Activated effector memory CD4-positive, alpha-beta T cell treated with Interleukin-2 at 50 U/mL for 16 hours (primary cell): ENCODE results near the gene TMTC3.
"Not testable (repeated sequence)": the region's sequence is repeated elsewhere in the genome, so short reads cannot be mapped to it uniquely, and the experiment has no call there.

ENCODE experiments used
- DNase-seq: peaks from one replicate; pipeline ENCODE4 v3.0.0-alpha.2; 2020

TMTC3 gene

GRCh38 chr12:88167384-88167783 lies 25.3 kb downstream of the TMTC3 start:
- no peak for DNase-seq

GRCh38 chr12:88172844-88173407 lies 30.8 kb downstream of the TMTC3 start:
- DNase-seq: no peak

GRCh38 chr12:88175544-88175943 lies 33.4 kb downstream of the TMTC3 start:
- no peak for DNase-seq

- no peak for DNase-seq
These were observed 37.4 kb downstream of the TMTC3 start for GRCh38 chr12:88179436-88180014.

- no peak for DNase-seq
These were observed 39.8 kb downstream of the TMTC3 start for GRCh38 chr12:88181881-88182280.

- DNase-seq: no peak
These were observed 40.3 kb downstream of the TMTC3 start for GRCh38 chr12:88182416-88182815.

GRCh38 chr12:88184196-88184595 lies 42.1 kb downstream of the TMTC3 start:
- no peak for DNase-seq

GRCh38 chr12:88185279-88185678 lies 43.2 kb downstream of the TMTC3 start:
- no peak for DNase-seq

- no peak for DNase-seq
These were observed 43.9 kb downstream of the TMTC3 start for GRCh38 chr12:88185988-88186387.

GRCh38 chr12:88187571-88187970 lies 45.5 kb downstream of the TMTC3 start:
- DNase-seq: no peak

GRCh38 chr12:88188180-88188579 lies 46.1 kb downstream of the TMTC3 start:
- no peak for DNase-seq

- DNase-seq: no peak
These were observed 50.3 kb downstream of the TMTC3 start for GRCh38 chr12:88192426-88192825.

- DNase-seq: no peak
These were observed 52.8 kb downstream of the TMTC3 start for GRCh38 chr12:88194868-88195267.

GRCh38 chr12:88200029-88200428 lies 57.9 kb downstream of the TMTC3 start:
- DNase-seq: no peak

- no peak for DNase-seq
These were observed 60.4 kb downstream of the TMTC3 start for GRCh38 chr12:88202500-88202899.

GRCh38 chr12:88206601-88207000 lies 64.5 kb downstream of the TMTC3 start:
- no peak for DNase-seq

GRCh38 chr12:88207921-88208620 lies 66.0 kb downstream of the TMTC3 start:
- no peak for DNase-seq

- DNase-seq: no peak
These were observed 66.6 kb downstream of the TMTC3 start for GRCh38 chr12:88208661-88209060.

GRCh38 chr12:88210311-88210710 lies 68.2 kb downstream of the TMTC3 start:
- not testable (repeated sequence) for DNase-seq

GRCh38 chr12:88218293-88218692 lies 76.2 kb downstream of the TMTC3 start:
- no peak for DNase-seq

- no peak for DNase-seq
These were observed 77.8 kb downstream of the TMTC3 start for GRCh38 chr12:88219861-88220260.

- no peak for DNase-seq
These were observed 81.4 kb downstream of the TMTC3 start for GRCh38 chr12:88223519-88223918.

GRCh38 chr12:88225776-88226175 lies 83.7 kb downstream of the TMTC3 start:
- DNase-seq: no peak

GRCh38 chr12:88227263-88227662 lies 85.2 kb downstream of the TMTC3 start:
- no peak for DNase-seq

GRCh38 chr12:88227871-88228270 lies 85.8 kb downstream of the TMTC3 start:
- DNase-seq: no peak
